Spleen (tissue), 11 donors: ENCODE results near the gene LRRC28. TPM values are rescaled to one million over a fixed set of nuclear protein-coding genes. Genes with fewer than 3 reads are reported as not detected.

Experiments
- DNase-seq: peaks from one replicate; pipeline ENCODE4 v3.0.0-alpha.2; 2020
- H3K27ac ChIP-seq, 8 donors: fragments of 200-600 bp; sonication (generic) in 7 of 8; 1 replicate in 4 of 8; 2 replicates in 4 of 8; pipeline versions ENCODE4 v1.5.0 to v1.8.0; 2016 to 2021; ENCODE audit warnings: inconsistent platforms in 4 of 8, mild to moderate bottlenecking in 4 of 8, moderate library complexity in 1 of 8
- H3K27me3 ChIP-seq, 7 donors: fragments of 200-600 bp; sonication (generic) in 6 of 7; replicated peaks in 1 of 7; 1 replicate in 4 of 7; 2 replicates in 3 of 7; pipeline versions ENCODE4 v1.5.0 to v1.8.0; 2016 to 2021; ENCODE audit warnings: inconsistent platforms in 3 of 7, mild to moderate bottlenecking in 1 of 7
- H3K36me3 ChIP-seq, 6 donors: fragments of 200-600 bp; sonication (generic) in 5 of 6; 1 replicate in 4 of 6; 2 replicates in 2 of 6; pipeline versions ENCODE4 v1.5.0 to v1.8.0; 2016 to 2021; ENCODE audit warnings: inconsistent platforms in 2 of 6
- H3K4me1 ChIP-seq, 6 donors: fragments of 200-600 bp; sonication (generic) in 5 of 6; 1 replicate in 3 of 6; 2 replicates in 3 of 6; pipeline versions ENCODE4 v1.5.0 to v1.8.0; 2016 to 2021; ENCODE audit warnings: inconsistent platforms in 3 of 6
- H3K4me3 ChIP-seq, 8 donors: fragments of 200-600 bp; sonication (generic) in 7 of 8; 1 replicate in 4 of 8; 2 replicates in 4 of 8; pipeline versions ENCODE4 v1.5.0 to v1.8.0; 2016 to 2021; ENCODE audit warnings: inconsistent platforms in 4 of 8, mild to moderate bottlenecking in 4 of 8, moderate library complexity in 2 of 8
- H3K9me3 ChIP-seq, 8 donors: fragments of 200-600 bp; sonication (generic) in 7 of 8; 1 replicate in 4 of 8; 2 replicates in 4 of 8; pipeline versions ENCODE4 v1.5.0 to v1.8.0; 2016 to 2021; ENCODE audit warnings: inconsistent platforms in 4 of 8
- CTCF ChIP-seq, 11 experiments: fragments of 200-600 bp in 7 of 11; fragments of 450-650 bp in 4 of 11; sonication (generic) in 4 of 11; IDR thresholded peaks in 8 of 11; conservative IDR thresholded peaks in 3 of 11; 1 replicate in 7 of 11; 2 replicates in 4 of 11; pipeline versions ENCODE4 v1.4.0 to v1.8.0; 2016 to 2021; ENCODE audit warnings: antibody characterized with exemption in 11 of 11, inconsistent platforms in 4 of 11, mild to moderate bottlenecking in 1 of 11
- POLR2A ChIP-seq, 3 donors: fragments of 450-650 bp; IDR thresholded peaks; one replicate each; pipeline ENCODE4 v1.5.1; 2017; ENCODE audit warnings: antibody characterized with exemption in 3 of 3, mild to moderate bottlenecking in 1 of 3
- POLR2AphosphoS5 ChIP-seq, 3 donors: sonication (generic); formaldehyde crosslinking; IDR thresholded peaks; one replicate each; pipeline ENCODE4 v1.5.1; 2017; ENCODE audit warnings: antibody characterized with exemption in 3 of 3
- WGBS, 5 donors: extraction: QIAGEN DNeasy Blood & Tissue Kit in 3 of 5; methylation state at CpG; one replicate each; pipeline versions ENCODE4 v1.1.5 to v1.1.7; 2013 to 2018; 5-methylcytosine and 5-hydroxymethylcytosine counted together
- intact Hi-C: fragments of 100-400 bp; cut with DNase I; formaldehyde crosslinking; loops from one replicate; pipeline ENCODE4 v1.15.0; 2023; ENCODE audit warnings: low total_unique reads
- polyA plus RNA-seq, 3 donors: library from polyadenylated mRNA; stranded (reverse); fragments of 200-250 nt; gene quantifications; one replicate each; pipeline ENCODE4 v1.2.1, GENCODE V29; 2013
- total RNA-seq, 7 donors: library from RNA; depleted of rRNA in 3 of 7; stranded (reverse); fragments of >200 nt in 3 of 7; fragmentation: NEBNext Ultra II Directional in 4 of 7; extraction: Animal tissue kit (Norgen Biotek cat#: 25700) in 4 of 7; gene quantifications; one replicate each; pipeline versions ENCODE4 v1.1.0 to v1.2.1, GENCODE V29; 2016 to 2021
- donor health status: healthy with polysubstance abuse.
- donor health status: DM: no; HTN: no; CAD: no; lungs with moderate emphysema.
- donor health status: DM: no; HTN: no; CAD: no.
- donor health status: Bipolar disorder and iron deficiency.
- donor health status: healthy.
- donor health status: DM: no; HTN: no; CAD: no.
- donor health status: DM: yes; HTN: yes; CAD: no.

The LRRC28 gene
- total and polyA plus RNA-seq, 10 donors: 6.0 to 63.3 (median 24.2) TPM

DNA sequence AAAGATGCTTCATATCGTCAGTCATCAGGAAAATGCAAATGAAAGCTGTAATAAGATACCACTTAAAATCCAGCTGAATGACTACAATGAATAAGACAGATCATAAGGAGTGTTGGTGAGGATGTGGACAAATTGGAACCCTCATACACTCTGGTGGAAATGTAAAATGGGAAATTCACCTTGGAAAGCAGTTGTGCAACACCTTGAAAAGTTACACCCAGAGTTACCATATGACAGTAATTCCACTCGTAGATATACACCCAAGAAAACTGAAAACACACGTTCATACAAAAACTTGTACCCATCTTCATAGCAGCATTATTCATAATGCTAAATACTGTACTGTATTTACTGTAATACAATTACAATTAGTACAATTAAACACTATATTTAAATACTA is 4.2 kb upstream of the LRRC28 start:
- Histone ChIP-seq H3K27ac (no peak overlapping the region), H3K4me3 (no peak overlapping the region), H3K27me3 (no peaks in the 10 kb centered on the region), H3K4me1 (peaks cover 2 to 39% (median 29%) of the 10 kb centered on the region in 6 donors), H3K36me3 (no peaks in the 10 kb centered on the region), H3K9me3 (no peaks in the 10 kb centered on the region)
- WGBS, 5 donors: 60 to 84% (median 67%) methylated on average over 3 of the region's 3 CpGs
- intact Hi-C loops: no loop called here
- TF ChIP-seq POLR2AphosphoS5 (IDR thresholded peaks at IDR 0.05): no peak
- TF ChIP-seq POLR2A (IDR thresholded peaks at IDR 0.05): no peak
- TF ChIP-seq CTCF (IDR thresholded peaks at IDR 0.05 in 8 of 11, conservative IDR thresholded peaks at IDR 0.05 in 3 of 11): no peak
- DNase-seq: no peak

- intact Hi-C loops: no loop called here
- Histone ChIP-seq H3K27ac (peak overlapping the region in 2 of 8 donors; percentile 87 to 91), H3K27me3 (no peaks in the 10 kb centered on the region), H3K36me3 (no peaks in the 10 kb centered on the region), H3K4me3 (peak overlapping the region; percentile 8 to 80 (median 70)), H3K9me3 (no peaks in the 10 kb centered on the region), H3K4me1 (peaks cover 9 to 50% (median 39%) of the 10 kb centered on the region in 6 donors)
- 79 to 91% (median 88%) methylated on average over 7 of the region's 7 CpGs for WGBS, 5 donors
- DNase-seq: no peak
- TF ChIP-seq CTCF (IDR thresholded peaks at IDR 0.05 in 8 of 11, conservative IDR thresholded peaks at IDR 0.05 in 3 of 11): no peak
- no peak for TF ChIP-seq POLR2AphosphoS5 (IDR thresholded peaks at IDR 0.05)
- no peak for TF ChIP-seq POLR2A (IDR thresholded peaks at IDR 0.05)
Observed at GRCh38 chr15:99248000-99248715, 3.1 kb upstream of the LRRC28 start.

DNA sequence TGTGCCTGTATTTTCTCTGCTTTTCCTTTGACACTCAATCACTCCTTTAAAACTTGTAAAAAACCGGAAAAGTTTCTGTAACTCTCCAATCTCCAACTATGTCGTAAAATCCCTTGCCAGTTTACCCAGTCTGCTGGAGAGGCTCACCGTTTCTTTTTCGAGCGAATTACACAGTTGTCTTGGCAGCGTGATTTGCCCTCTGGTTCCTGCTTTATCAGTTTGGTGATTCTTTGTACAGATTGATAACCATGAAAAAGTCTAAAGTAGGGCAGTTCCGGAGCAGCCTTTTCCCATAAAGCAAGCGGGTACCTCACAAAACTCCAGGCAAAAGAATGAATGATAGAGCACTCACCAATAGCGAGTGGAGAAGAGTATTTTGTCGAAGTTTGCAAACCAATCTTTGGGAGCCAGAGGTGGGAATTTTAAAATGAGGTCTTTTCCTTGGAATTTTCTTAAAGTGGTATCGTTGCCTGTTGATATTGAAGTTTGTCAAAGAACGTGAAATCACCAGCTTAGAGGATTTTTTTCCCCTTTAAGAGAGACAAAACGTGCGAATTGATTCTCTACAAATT is 1.9 kb upstream of the LRRC28 start, which contains the start of gene TTC23:
Gene TTC23 (minus strand): TSS at position 312 of the 572 bp plus-strand sequence. CDS start 20,869 bp downstream, outside the sequence.
- intact Hi-C loops: no loop called here
- no peaks in the 10 kb centered on the region for H3K9me3 ChIP-seq
- H3K27me3 ChIP-seq: no peaks in the 10 kb centered on the region
- H3K27ac ChIP-seq: peak within 1 kb of the TSS; percentile 32 to 92 (median 88)
- no peaks in the 10 kb centered on the region for H3K36me3 ChIP-seq
- no peak for TF ChIP-seq POLR2A (IDR thresholded peaks at IDR 0.05)
- no peak for TF ChIP-seq CTCF (IDR thresholded peaks at IDR 0.05 in 8 of 11, conservative IDR thresholded peaks at IDR 0.05 in 3 of 11)
- TF ChIP-seq POLR2AphosphoS5 (IDR thresholded peaks at IDR 0.05): no peak
- DNase-seq: no peak
- H3K4me1 ChIP-seq: peaks cover 9 to 60% (median 46%) of the 10 kb centered on the region in 6 donors
- peak within 1 kb of the TSS; percentile 40 to 80 (median 70) for H3K4me3 ChIP-seq
- WGBS, 5 donors: 7 to 28% (median 11%) methylated on average over 14 of the region's 14 CpGs

DNA sequence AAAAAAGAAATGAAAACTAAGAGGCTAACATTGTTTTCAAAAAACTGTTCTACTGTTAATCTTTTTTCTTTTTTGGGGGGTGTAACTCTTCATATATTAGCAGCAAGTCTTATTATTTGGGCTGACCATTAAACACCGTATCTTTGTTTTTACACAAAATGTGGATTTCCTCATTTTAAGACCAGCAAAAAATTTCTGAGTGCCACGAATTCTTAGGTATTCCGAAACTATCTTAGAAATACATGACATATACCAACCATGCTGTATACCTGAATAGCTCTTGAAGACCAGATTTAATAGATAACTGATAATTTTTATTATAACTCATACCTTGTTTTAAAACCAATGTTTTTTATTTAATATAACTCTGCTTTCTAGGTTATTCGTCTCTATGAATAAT is 1.3 kb upstream of the LRRC28 start:
- H3K9me3 ChIP-seq: no peaks in the 10 kb centered on the region
- intact Hi-C loops: no loop called here
- H3K27me3 ChIP-seq: no peaks in the 10 kb centered on the region
- no peak for DNase-seq
- H3K4me1 ChIP-seq: peaks cover 9 to 60% (median 46%) of the 10 kb centered on the region in 6 donors
- WGBS, 5 donors: 37 to 62% (median 56%) methylated on average over 4 of the region's 4 CpGs
- H3K36me3 ChIP-seq: no peaks in the 10 kb centered on the region
- H3K27ac ChIP-seq: peak overlapping the region in 7 of 8 donors; percentile 87 to 92 (median 88)
- H3K4me3 ChIP-seq: peak overlapping the region in 7 of 8 donors; percentile 68 to 80 (median 71)
- TF ChIP-seq POLR2AphosphoS5 (IDR thresholded peaks at IDR 0.05) (no peak), CTCF (IDR thresholded peaks at IDR 0.05 in 8 of 11, conservative IDR thresholded peaks at IDR 0.05 in 3 of 11) (no peak), POLR2A (IDR thresholded peaks at IDR 0.05) (no peak)
